Measurements from ENCODE around the gene RIMBP2.

- TF ChIP-seq CTCF (optimal IDR thresholded peaks at IDR 0.05 in 1 of 3, IDR thresholded peaks at IDR 0.05 in 1 of 3, conservative IDR thresholded peaks at IDR 0.05 in 1 of 3; ENCODE audit: extremely low read depth in 1 of 3, insufficient read depth in 2 of 3, low read length in 3 of 3), result no peak
- TF ChIP-seq EZH2 (IDR thresholded peaks at IDR 0.05; ENCODE audit: low read length), result no peak
Measured at GRCh38 chr12:130549361-130549760, 166.7 kb downstream of the RIMBP2 start.
